ENCODE data around the gene SMCO2. TPM values are rescaled to one million over a fixed set of nuclear protein-coding genes. Genes with fewer than 3 reads are reported as not detected.

SMCO2 gene
- total and polyA plus RNA-seq, 9 of the 15 experiments (the other 6 are each of a cell fraction or from before 2014, with no cell fraction given): not detected

DNA sequence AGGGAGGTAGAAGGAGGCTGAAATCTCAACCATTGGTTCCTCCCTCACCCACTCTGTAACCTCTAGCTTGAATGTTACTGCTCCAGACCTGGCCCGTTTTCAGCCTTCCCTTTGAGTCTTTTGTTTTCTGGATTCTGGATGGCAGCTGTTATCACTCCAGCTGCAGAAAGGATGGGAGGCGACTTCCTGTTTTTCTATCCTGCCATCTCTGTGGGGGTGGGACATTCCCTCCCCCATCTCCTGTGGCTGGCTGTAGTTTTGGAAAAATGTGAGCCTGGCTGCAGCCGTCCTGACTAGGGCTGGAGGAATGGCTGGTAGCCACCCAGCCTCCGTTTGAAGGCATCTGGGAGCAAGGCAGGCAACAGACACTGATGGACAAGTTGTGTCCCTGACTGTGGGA, 74.5 kb downstream of the SMCO2 start (continued):
- TF ChIP-seq, protein P1, sequence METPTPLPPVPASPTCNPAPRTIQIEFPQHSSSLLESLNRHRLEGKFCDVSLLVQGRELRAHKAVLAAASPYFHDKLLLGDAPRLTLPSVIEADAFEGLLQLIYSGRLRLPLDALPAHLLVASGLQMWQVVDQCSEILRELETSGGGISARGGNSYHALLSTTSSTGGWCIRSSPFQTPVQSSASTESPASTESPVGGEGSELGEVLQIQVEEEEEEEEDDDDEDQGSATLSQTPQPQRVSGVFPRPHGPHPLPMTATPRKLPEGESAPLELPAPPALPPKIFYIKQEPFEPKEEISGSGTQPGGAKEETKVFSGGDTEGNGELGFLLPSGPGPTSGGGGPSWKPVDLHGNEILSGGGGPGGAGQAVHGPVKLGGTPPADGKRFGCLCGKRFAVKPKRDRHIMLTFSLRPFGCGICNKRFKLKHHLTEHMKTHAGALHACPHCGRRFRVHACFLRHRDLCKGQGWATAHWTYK (CRISPR knock-in tag; IDR thresholded peaks at IDR 0.05): no peak
- TF ChIP-seq KLF6 (CRISPR knock-in tag; IDR thresholded peaks at IDR 0.05; ENCODE audit: borderline replicate concordance): no peak
- no peak for TF ChIP-seq ZNF133 (CRISPR knock-in tag; IDR thresholded peaks at IDR 0.05)
- TF ChIP-seq MTA1 (IDR thresholded peaks at IDR 0.05; ENCODE audit: borderline replicate concordance): no peak
- no peak for TF ChIP-seq ZNF212 (CRISPR knock-in tag; IDR thresholded peaks at IDR 0.05)
- TF ChIP-seq ZNF707 (CRISPR knock-in tag; conservative IDR thresholded peaks at IDR 0.05): no peak
- no peak for TF ChIP-seq ZBTB8A (IDR thresholded peaks at IDR 0.05; ENCODE audit: partially characterized antibody)
- no peak for TF ChIP-seq POLR2G (IDR thresholded peaks at IDR 0.05; ENCODE audit: low read depth, low read length)
- no peak for TF ChIP-seq TOE1 (IDR thresholded peaks at IDR 0.05; ENCODE audit: borderline replicate concordance)
- no peak for TF ChIP-seq TOE1 (CRISPR knock-in tag; IDR thresholded peaks at IDR 0.05; ENCODE audit: borderline replicate concordance, low read depth)
- no peak for TF ChIP-seq SP2 (IDR thresholded peaks at IDR 0.05; ENCODE audit: extremely low read depth, low read depth, low read length, poor library complexity, severe bottlenecking)
- TF ChIP-seq KAT8 (IDR thresholded peaks at IDR 0.05; ENCODE audit: low read depth): no peak
- no peak for TF ChIP-seq KDM2B (CRISPR knock-in tag; IDR thresholded peaks at IDR 0.05)
- no peak for TF ChIP-seq RNF2 (IDR thresholded peaks at IDR 0.05)
- TF ChIP-seq, protein P2, sequence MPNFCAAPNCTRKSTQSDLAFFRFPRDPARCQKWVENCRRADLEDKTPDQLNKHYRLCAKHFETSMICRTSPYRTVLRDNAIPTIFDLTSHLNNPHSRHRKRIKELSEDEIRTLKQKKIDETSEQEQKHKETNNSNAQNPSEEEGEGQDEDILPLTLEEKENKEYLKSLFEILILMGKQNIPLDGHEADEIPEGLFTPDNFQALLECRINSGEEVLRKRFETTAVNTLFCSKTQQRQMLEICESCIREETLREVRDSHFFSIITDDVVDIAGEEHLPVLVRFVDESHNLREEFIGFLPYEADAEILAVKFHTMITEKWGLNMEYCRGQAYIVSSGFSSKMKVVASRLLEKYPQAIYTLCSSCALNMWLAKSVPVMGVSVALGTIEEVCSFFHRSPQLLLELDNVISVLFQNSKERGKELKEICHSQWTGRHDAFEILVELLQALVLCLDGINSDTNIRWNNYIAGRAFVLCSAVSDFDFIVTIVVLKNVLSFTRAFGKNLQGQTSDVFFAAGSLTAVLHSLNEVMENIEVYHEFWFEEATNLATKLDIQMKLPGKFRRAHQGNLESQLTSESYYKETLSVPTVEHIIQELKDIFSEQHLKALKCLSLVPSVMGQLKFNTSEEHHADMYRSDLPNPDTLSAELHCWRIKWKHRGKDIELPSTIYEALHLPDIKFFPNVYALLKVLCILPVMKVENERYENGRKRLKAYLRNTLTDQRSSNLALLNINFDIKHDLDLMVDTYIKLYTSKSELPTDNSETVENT (CRISPR knock-in tag; IDR thresholded peaks at IDR 0.05): no peak
- no peak for TF ChIP-seq ZNF174 (CRISPR knock-in tag; IDR thresholded peaks at IDR 0.05)
- TF ChIP-seq, protein P3, sequence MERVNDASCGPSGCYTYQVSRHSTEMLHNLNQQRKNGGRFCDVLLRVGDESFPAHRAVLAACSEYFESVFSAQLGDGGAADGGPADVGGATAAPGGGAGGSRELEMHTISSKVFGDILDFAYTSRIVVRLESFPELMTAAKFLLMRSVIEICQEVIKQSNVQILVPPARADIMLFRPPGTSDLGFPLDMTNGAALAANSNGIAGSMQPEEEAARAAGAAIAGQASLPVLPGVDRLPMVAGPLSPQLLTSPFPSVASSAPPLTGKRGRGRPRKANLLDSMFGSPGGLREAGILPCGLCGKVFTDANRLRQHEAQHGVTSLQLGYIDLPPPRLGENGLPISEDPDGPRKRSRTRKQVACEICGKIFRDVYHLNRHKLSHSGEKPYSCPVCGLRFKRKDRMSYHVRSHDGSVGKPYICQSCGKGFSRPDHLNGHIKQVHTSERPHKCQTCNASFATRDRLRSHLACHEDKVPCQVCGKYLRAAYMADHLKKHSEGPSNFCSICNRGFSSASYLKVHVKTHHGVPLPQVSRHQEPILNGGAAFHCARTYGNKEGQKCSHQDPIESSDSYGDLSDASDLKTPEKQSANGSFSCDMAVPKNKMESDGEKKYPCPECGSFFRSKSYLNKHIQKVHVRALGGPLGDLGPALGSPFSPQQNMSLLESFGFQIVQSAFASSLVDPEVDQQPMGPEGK (CRISPR knock-in tag; IDR thresholded peaks at IDR 0.05; ENCODE audit: borderline replicate concordance): no peak
- TF ChIP-seq, protein P4, sequence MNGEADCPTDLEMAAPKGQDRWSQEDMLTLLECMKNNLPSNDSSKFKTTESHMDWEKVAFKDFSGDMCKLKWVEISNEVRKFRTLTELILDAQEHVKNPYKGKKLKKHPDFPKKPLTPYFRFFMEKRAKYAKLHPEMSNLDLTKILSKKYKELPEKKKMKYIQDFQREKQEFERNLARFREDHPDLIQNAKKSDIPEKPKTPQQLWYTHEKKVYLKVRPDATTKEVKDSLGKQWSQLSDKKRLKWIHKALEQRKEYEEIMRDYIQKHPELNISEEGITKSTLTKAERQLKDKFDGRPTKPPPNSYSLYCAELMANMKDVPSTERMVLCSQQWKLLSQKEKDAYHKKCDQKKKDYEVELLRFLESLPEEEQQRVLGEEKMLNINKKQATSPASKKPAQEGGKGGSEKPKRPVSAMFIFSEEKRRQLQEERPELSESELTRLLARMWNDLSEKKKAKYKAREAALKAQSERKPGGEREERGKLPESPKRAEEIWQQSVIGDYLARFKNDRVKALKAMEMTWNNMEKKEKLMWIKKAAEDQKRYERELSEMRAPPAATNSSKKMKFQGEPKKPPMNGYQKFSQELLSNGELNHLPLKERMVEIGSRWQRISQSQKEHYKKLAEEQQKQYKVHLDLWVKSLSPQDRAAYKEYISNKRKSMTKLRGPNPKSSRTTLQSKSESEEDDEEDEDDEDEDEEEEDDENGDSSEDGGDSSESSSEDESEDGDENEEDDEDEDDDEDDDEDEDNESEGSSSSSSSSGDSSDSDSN (IDR thresholded peaks at IDR 0.05; ENCODE audit: borderline replicate concordance in 1 of 2, low read depth in 2 of 2, low read length in 2 of 2): no peak
- peak; percentile 23; the same call in 1 of the 2 replicates for TF ChIP-seq TCF3 (CRISPR knock-in tag; IDR thresholded peaks at IDR 0.05)
- no peak for TF ChIP-seq TAL1 (IDR thresholded peaks at IDR 0.05)
- TF ChIP-seq PCBP1 (IDR thresholded peaks at IDR 0.05; ENCODE audit: low read depth, low read length, poor library complexity, severe bottlenecking): no peak
- no peak for TF ChIP-seq BRF1 (IDR thresholded peaks at IDR 0.05; ENCODE audit: borderline replicate concordance, extremely low read depth, insufficient read length)

Data from K562 (cell line).